SH-SY5Y (cell line): ENCODE results near the gene AKR7A2.

ENCODE experiments used
- GATA2 ChIP-seq: IDR thresholded peaks from 2 replicates; pipeline ENCODE4 v1.6.1; 2011; ENCODE audit warnings: mild to moderate bottlenecking, low read depth, low read length
- GATA3 ChIP-seq: IDR thresholded peaks from 2 replicates; pipeline ENCODE4 v1.6.1; 2011; ENCODE audit warnings: low read depth, mild to moderate bottlenecking, low read length, moderate library complexity

AKR7A2 gene

GRCh38 chr1:19348441-19349198 lies 36.7 kb upstream of the AKR7A2 start:
- TF ChIP-seq GATA3 (no peak), GATA2 (no peak)

GRCh38 chr1:19347533-19348172 lies 35.7 kb upstream of the AKR7A2 start:
- no peak for TF ChIP-seq GATA2
- TF ChIP-seq GATA3, result no peak

GRCh38 chr1:19346026-19346425 lies 34.1 kb upstream of the AKR7A2 start:
- no peak for TF ChIP-seq GATA2
- TF ChIP-seq GATA3, result no peak

- TF ChIP-seq GATA2 (no peak), GATA3 (no peak)
Observed at GRCh38 chr1:19345391-19345790, 33.4 kb upstream of the AKR7A2 start.

GRCh38 chr1:19344831-19345230 lies 32.9 kb upstream of the AKR7A2 start:
- TF ChIP-seq GATA2, result no peak
- no peak for TF ChIP-seq GATA3

- TF ChIP-seq GATA3 (no peak), GATA2 (no peak)
Observed at GRCh38 chr1:19344372-19344810, 32.4 kb upstream of the AKR7A2 start.

GRCh38 chr1:19343617-19344350 lies 31.8 kb upstream of the AKR7A2 start:
- no peak for TF ChIP-seq GATA2
- no peak for TF ChIP-seq GATA3

GRCh38 chr1:19342894-19343616 lies 31.1 kb upstream of the AKR7A2 start:
- TF ChIP-seq GATA3, result no peak
- TF ChIP-seq GATA2, result no peak

- TF ChIP-seq GATA2 (no peak), GATA3 (no peak)
Observed at GRCh38 chr1:19342062-19342750, 30.3 kb upstream of the AKR7A2 start.

GRCh38 chr1:19341201-19342061 lies 29.5 kb upstream of the AKR7A2 start:
- TF ChIP-seq GATA2 (no peak), GATA3 (no peak)

- TF ChIP-seq GATA3, result no peak
Observed at GRCh38 chr1:19340387-19340937, 28.5 kb upstream of the AKR7A2 start.

GRCh38 chr1:19339214-19339861 lies 27.4 kb upstream of the AKR7A2 start:
- TF ChIP-seq GATA2 (peak; percentile 57), GATA3 (no peak)
